Prostate gland (tissue), 2 donors: ENCODE measurements around the gene PRKAR1B.

ENCODE experiments used
- POLR2A ChIP-seq: fragments of 450-650 bp; IDR thresholded peaks from one replicate; pipeline ENCODE4 v1.6.1; 2016; ENCODE audit warnings: antibody characterized with exemption, mild to moderate bottlenecking
- POLR2AphosphoS5 ChIP-seq: sonication (generic); formaldehyde crosslinking; IDR thresholded peaks from one replicate; pipeline ENCODE4 v1.6.1; 2017; ENCODE audit warnings: antibody characterized with exemption
- TF ChIP-seq, protein P1 (sequence below), 4 experiments: fragments of 200-600 bp in 2 of 4; fragments of 450-650 bp in 2 of 4; sonication (generic) in 2 of 4; IDR thresholded peaks; 1 replicate in 3 of 4; 2 replicates in 1 of 4; pipeline ENCODE4 v1.5.1; 2016 to 2019; ENCODE audit warnings: antibody characterized with exemption in 4 of 4, mild to moderate bottlenecking in 2 of 4, moderate library complexity in 2 of 4

DNA sequence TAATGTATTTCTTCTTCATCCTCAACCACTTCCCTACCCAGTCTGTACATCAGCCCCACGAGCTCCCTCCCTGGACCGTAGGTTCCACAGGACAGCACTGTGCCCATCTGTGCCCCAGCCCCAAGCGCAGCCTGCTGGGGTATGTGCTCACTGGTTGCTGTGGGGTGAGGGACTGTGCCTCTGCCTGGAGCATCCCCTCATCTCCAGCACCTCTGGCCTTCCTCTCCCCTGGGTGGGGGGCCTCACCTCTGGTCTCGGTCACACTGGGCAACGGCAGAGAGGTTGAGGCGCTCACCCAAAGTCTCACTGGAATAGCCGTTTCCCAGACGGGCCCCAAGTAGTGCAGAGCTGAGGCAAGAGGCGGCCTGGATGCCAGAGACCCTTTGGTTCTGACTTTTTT is 1.5 kb upstream of the PRKAR1B start:
- TF ChIP-seq, protein P1, sequence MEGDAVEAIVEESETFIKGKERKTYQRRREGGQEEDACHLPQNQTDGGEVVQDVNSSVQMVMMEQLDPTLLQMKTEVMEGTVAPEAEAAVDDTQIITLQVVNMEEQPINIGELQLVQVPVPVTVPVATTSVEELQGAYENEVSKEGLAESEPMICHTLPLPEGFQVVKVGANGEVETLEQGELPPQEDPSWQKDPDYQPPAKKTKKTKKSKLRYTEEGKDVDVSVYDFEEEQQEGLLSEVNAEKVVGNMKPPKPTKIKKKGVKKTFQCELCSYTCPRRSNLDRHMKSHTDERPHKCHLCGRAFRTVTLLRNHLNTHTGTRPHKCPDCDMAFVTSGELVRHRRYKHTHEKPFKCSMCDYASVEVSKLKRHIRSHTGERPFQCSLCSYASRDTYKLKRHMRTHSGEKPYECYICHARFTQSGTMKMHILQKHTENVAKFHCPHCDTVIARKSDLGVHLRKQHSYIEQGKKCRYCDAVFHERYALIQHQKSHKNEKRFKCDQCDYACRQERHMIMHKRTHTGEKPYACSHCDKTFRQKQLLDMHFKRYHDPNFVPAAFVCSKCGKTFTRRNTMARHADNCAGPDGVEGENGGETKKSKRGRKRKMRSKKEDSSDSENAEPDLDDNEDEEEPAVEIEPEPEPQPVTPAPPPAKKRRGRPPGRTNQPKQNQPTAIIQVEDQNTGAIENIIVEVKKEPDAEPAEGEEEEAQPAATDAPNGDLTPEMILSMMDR (IDR thresholded peaks at IDR 0.05) = no peak
- TF ChIP-seq POLR2A (no peak), POLR2AphosphoS5 (no peak)
